Lower leg skin (tissue), 3 donors: ENCODE measurements around the gene SDHC.

Source experiments
- CTCF ChIP-seq, 3 donors: fragments of 450-650 bp; IDR thresholded peaks; one replicate each; pipeline ENCODE4 v1.5.1; 2016; ENCODE audit warnings: antibody characterized with exemption in 3 of 3, mild to moderate bottlenecking in 3 of 3, moderate library complexity in 2 of 3
- POLR2A ChIP-seq, 2 donors: fragments of 450-650 bp; IDR thresholded peaks; one replicate each; pipeline ENCODE4 v1.6.1; 2016 to 2017; ENCODE audit warnings: antibody characterized with exemption in 2 of 2, mild to moderate bottlenecking in 1 of 2, moderate library complexity in 1 of 2

GRCh38 chr1:161357073-161357472, 42.9 kb downstream of the SDHC start:
- TF ChIP-seq POLR2A (IDR thresholded peaks at IDR 0.05), result no peak
- TF ChIP-seq CTCF (IDR thresholded peaks at IDR 0.05), result no peak
